HepG2 (cell line): Measurements from ENCODE around the gene ZBTB7B. TPM values are rescaled to one million over a fixed set of nuclear protein-coding genes. Genes with fewer than 3 reads are reported as not detected.

Source experiments
- CBX1 ChIP-seq: IDR thresholded peaks from one replicate; pipeline ENCODE4 v1.6.1; 2016; ENCODE audit warnings: antibody characterized with exemption, low read depth
- HNF4A ChIP-seq: sonication (generic); formaldehyde crosslinking; IDR thresholded peaks from 2 replicates; pipeline ENCODE4 v1.4.0; 2020; ENCODE audit warnings: missing genetic modification reagents
- MATR3 ChIP-seq: sonication (generic); formaldehyde crosslinking; IDR thresholded peaks from 2 replicates; pipeline ENCODE4 v1.4.0; 2020; ENCODE audit warnings: missing genetic modification reagents
- PPARG ChIP-seq: conservative IDR thresholded peaks from 2 replicates; pipeline ENCODE4 v1.6.1; 2016; ENCODE audit warnings: missing biosample characterization, missing genetic modification reagents
- SOX13 ChIP-seq, 3 experiments: fragments of 450-650 bp in 1 of 3; sonication (generic) in 1 of 3; formaldehyde crosslinking in 1 of 3; IDR thresholded peaks in 2 of 3; conservative IDR thresholded peaks in 1 of 3; 2 replicates each; pipeline versions ENCODE4 v1.5.0 to v1.6.1; 2016 to 2020; ENCODE audit warnings: antibody characterized with exemption in 1 of 3, mild to moderate bottlenecking in 1 of 3, missing compliant biosample characterization in 1 of 3, missing genetic modification reagents in 1 of 3, moderate library complexity in 1 of 3
- SP1 ChIP-seq, 2 experiments: fragments of 450-650 bp in 1 of 2; sonication (generic) in 1 of 2; formaldehyde crosslinking in 1 of 2; IDR thresholded peaks; 2 replicates each; pipeline versions ENCODE4 v1.4.0 to v1.6.1; 2016 to 2020; ENCODE audit warnings: missing genetic modification reagents in 1 of 2
- THYN1 ChIP-seq: sonication (generic); formaldehyde crosslinking; IDR thresholded peaks from 2 replicates; pipeline ENCODE4 v1.8.1; 2023; ENCODE audit warnings: low read depth, mild to moderate bottlenecking, moderate library complexity, missing genetic modification reagents, borderline replicate concordance
- XBP1 ChIP-seq: sonication (generic); formaldehyde crosslinking; IDR thresholded peaks from 2 replicates; pipeline ENCODE4 v1.5.0; 2020; ENCODE audit warnings: missing genetic modification reagents
- ZNF552 ChIP-seq: sonication (generic); formaldehyde crosslinking; IDR thresholded peaks from 2 replicates; pipeline ENCODE4 v1.9.0; 2022; ENCODE audit warnings: missing genetic modification reagents, mild to moderate bottlenecking, borderline replicate concordance
- ZSCAN22 ChIP-seq: sonication (generic); formaldehyde crosslinking; IDR thresholded peaks from 2 replicates; pipeline ENCODE4 v1.4.0; 2020; ENCODE audit warnings: mild to moderate bottlenecking, missing genetic modification reagents
- polyA plus RNA-seq, 8 experiments: library from polyadenylated mRNA; depleted of rRNA in 3 of 8; stranded (reverse) in 7 of 8; unstranded in 1 of 8; fragments of >200 nt; fragmentation: Illumina TruSeq in 4 of 8; extraction: Trizol in 4 of 8; gene quantifications; 2 replicates each; pipeline versions ENCODE4 v1.2.1 to v1.2.3, GENCODE V29; 2011 to 2016; ENCODE audit warnings: low read depth in 4 of 8, missing spikeins in 1 of 8, mixed read lengths in 1 of 8; ENCODE audit not compliant: insufficient read depth in 1 of 8
- total RNA-seq, 5 experiments: library from RNA; depleted of rRNA; stranded (reverse); fragments of >200 nt; fragmentation: Illumina TruSeq; extraction: Trizol; gene quantifications; 2 replicates each; pipeline ENCODE4 v1.2.3, GENCODE V29; 2016; ENCODE audit warnings: low read depth in 1 of 5
- TF ChIP-seq, protein P1 (sequence below): sonication (generic); formaldehyde crosslinking; IDR thresholded peaks from 2 replicates; pipeline ENCODE4 v1.8.1; 2023; ENCODE audit warnings: missing genetic modification reagents, inconsistent platforms, borderline replicate concordance
- TF ChIP-seq, protein P2 (sequence below): sonication (generic); formaldehyde crosslinking; IDR thresholded peaks from 2 replicates; pipeline ENCODE4 v1.5.1; 2020; ENCODE audit warnings: missing genetic modification reagents, mild to moderate bottlenecking, borderline replicate concordance
- TF ChIP-seq, protein P3 (sequence below): sonication (generic); formaldehyde crosslinking; IDR thresholded peaks from 2 replicates; pipeline ENCODE4 v1.4.0; 2020; ENCODE audit warnings: missing genetic modification reagents
- TF ChIP-seq, protein P4 (sequence below): sonication (generic); formaldehyde crosslinking; IDR thresholded peaks from 2 replicates; pipeline ENCODE4 v1.4.0; 2020; ENCODE audit warnings: missing genetic modification reagents

Gene ZBTB7B
- total and polyA plus RNA-seq, 2 of the 13 experiments (the other 11 are each of a cell fraction or from before 2014, with no cell fraction given): 15.5 to 17.5 TPM

DNA sequence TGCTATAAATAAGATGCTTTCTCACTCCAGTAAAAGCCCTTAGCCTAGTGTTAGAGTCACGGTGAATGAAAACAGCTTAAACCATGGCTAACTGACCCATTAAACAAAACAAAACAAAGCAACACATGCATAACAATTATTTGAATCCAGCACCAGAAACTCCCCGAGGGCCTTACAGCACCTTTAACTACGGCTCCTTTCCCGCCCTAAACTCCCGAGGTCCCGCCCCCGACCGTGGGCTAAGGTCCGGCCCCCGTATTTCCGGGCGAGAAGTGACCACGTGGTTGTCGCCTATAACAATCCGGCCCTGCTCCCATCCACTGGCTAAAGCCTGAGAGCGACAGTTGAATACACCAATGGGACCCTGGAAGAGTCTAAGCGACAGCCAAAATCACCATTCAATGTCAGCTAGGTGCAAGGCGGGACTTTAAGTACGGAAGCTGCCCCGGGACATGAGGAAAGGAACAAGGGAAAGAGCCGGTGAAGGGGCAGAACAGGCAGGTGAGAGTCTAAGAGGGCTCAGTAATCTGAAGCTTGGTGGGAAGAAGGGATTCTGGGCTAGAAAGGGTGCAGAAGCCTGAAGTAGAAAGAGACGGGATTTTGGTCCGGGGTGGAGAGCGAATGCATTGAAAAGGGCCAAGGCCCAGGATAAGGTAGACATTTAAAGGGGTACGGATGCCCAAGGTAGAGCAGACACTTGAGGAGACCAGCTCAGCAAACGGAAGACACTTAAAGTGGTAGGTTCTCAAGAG is 19.5 kb upstream of the ZBTB7B start, which contains the start of gene FLAD1 (continued):
- no peak for TF ChIP-seq ZNF552 (CRISPR knock-in tag)
- no peak for TF ChIP-seq SOX13 (IDR thresholded peaks at IDR 0.05)
- TF ChIP-seq SOX13 (CRISPR knock-in tag; conservative IDR thresholded peaks at IDR 0.05 in 1 of 2, IDR thresholded peaks at IDR 0.05 in 1 of 2): no peak
- TF ChIP-seq, protein P1, sequence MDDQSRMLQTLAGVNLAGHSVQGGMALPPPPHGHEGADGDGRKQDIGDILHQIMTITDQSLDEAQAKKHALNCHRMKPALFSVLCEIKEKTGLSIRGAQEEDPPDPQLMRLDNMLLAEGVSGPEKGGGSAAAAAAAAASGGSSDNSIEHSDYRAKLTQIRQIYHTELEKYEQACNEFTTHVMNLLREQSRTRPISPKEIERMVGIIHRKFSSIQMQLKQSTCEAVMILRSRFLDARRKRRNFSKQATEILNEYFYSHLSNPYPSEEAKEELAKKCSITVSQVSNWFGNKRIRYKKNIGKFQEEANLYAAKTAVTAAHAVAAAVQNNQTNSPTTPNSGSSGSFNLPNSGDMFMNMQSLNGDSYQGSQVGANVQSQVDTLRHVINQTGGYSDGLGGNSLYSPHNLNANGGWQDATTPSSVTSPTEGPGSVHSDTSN (CRISPR knock-in tag): peak; percentile 99
- TF ChIP-seq ZSCAN22 (CRISPR knock-in tag): no peak
- TF ChIP-seq, protein P2, sequence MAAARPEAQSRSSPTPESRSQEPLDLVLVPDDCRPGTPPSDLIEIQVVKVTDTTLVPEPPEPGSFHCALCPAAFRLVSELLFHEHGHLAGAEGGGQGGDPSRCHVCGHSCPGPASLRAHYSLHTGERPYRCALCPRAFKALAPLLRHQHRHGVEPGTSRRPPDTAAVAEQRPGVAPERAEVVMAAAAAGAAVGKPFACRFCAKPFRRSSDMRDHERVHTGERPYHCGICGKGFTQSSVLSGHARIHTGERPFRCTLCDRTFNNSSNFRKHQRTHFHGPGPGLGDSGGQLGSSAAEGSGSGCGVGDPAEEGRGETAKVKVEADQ (CRISPR knock-in tag): no peak
- no peak for TF ChIP-seq CBX1
- TF ChIP-seq SP1 (IDR thresholded peaks at IDR 0.05): no peak
- TF ChIP-seq SP1 (CRISPR knock-in tag; IDR thresholded peaks at IDR 0.05): peak; percentile 66
- TF ChIP-seq, protein P3, sequence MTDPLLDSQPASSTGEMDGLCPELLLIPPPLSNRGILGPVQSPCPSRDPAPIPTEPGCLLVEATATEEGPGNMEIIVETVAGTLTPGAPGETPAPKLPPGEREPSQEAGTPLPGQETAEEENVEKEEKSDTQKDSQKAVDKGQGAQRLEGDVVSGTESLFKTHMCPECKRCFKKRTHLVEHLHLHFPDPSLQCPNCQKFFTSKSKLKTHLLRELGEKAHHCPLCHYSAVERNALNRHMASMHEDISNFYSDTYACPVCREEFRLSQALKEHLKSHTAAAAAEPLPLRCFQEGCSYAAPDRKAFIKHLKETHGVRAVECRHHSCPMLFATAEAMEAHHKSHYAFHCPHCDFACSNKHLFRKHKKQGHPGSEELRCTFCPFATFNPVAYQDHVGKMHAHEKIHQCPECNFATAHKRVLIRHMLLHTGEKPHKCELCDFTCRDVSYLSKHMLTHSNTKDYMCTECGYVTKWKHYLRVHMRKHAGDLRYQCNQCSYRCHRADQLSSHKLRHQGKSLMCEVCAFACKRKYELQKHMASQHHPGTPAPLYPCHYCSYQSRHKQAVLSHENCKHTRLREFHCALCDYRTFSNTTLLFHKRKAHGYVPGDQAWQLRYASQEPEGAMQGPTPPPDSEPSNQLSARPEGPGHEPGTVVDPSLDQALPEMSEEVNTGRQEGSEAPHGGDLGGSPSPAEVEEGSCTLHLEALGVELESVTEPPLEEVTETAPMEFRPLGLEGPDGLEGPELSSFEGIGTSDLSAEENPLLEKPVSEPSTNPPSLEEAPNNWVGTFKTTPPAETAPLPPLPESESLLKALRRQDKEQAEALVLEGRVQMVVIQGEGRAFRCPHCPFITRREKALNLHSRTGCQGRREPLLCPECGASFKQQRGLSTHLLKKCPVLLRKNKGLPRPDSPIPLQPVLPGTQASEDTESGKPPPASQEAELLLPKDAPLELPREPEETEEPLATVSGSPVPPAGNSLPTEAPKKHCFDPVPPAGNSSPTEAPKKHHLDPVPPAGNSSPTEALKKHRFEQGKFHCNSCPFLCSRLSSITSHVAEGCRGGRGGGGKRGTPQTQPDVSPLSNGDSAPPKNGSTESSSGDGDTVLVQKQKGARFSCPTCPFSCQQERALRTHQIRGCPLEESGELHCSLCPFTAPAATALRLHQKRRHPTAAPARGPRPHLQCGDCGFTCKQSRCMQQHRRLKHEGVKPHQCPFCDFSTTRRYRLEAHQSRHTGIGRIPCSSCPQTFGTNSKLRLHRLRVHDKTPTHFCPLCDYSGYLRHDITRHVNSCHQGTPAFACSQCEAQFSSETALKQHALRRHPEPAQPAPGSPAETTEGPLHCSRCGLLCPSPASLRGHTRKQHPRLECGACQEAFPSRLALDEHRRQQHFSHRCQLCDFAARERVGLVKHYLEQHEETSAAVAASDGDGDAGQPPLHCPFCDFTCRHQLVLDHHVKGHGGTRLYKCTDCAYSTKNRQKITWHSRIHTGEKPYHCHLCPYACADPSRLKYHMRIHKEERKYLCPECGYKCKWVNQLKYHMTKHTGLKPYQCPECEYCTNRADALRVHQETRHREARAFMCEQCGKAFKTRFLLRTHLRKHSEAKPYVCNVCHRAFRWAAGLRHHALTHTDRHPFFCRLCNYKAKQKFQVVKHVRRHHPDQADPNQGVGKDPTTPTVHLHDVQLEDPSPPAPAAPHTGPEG (CRISPR knock-in tag): 0 out of 2 replicates have a peak, but pooled peaks have one; percentile 26
- TF ChIP-seq THYN1 (CRISPR knock-in tag): no peak
- TF ChIP-seq HNF4A (CRISPR knock-in tag): no peak; the same call in 1 of the 2 replicates
- TF ChIP-seq XBP1 (CRISPR knock-in tag): no peak
- TF ChIP-seq PPARG (CRISPR knock-in tag): no peak
- TF ChIP-seq, protein P4, sequence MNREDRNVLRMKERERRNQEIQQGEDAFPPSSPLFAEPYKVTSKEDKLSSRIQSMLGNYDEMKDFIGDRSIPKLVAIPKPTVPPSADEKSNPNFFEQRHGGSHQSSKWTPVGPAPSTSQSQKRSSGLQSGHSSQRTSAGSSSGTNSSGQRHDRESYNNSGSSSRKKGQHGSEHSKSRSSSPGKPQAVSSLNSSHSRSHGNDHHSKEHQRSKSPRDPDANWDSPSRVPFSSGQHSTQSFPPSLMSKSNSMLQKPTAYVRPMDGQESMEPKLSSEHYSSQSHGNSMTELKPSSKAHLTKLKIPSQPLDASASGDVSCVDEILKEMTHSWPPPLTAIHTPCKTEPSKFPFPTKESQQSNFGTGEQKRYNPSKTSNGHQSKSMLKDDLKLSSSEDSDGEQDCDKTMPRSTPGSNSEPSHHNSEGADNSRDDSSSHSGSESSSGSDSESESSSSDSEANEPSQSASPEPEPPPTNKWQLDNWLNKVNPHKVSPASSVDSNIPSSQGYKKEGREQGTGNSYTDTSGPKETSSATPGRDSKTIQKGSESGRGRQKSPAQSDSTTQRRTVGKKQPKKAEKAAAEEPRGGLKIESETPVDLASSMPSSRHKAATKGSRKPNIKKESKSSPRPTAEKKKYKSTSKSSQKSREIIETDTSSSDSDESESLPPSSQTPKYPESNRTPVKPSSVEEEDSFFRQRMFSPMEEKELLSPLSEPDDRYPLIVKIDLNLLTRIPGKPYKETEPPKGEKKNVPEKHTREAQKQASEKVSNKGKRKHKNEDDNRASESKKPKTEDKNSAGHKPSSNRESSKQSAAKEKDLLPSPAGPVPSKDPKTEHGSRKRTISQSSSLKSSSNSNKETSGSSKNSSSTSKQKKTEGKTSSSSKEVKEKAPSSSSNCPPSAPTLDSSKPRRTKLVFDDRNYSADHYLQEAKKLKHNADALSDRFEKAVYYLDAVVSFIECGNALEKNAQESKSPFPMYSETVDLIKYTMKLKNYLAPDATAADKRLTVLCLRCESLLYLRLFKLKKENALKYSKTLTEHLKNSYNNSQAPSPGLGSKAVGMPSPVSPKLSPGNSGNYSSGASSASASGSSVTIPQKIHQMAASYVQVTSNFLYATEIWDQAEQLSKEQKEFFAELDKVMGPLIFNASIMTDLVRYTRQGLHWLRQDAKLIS (CRISPR knock-in tag): no peak
- no peak for TF ChIP-seq MATR3
